Measurements from ENCODE around the gene CMC2.

The CMC2 gene

GRCh38 chr16:80972611-80973010, 34.1 kb downstream of the CMC2 start:
- DNase-seq (ENCODE audit: low spot score), result no peak

DNA sequence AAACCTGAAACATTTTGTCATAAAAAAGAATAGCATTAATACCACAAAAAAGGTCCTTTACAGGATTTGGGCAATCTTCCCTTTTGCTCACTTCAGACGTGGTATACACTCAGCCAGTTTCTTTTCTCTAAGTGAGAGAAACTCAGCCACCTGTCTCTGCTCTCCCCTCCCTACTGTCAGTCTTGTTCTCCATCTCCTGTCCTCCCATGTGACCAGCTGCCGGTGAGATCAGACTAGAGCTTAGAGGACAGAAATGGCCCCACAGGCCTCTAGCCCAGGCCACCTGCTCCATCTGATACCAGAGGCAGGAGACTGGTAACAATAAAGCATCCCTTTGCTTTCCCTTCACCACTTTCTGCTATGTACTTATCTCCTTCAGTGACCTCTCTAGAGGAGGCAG, 34.9 kb downstream of the CMC2 start:
- DNase-seq (ENCODE audit: low spot score), result no peak

- no peak for DNase-seq (ENCODE audit: low spot score)
Observed at GRCh38 chr16:80969114-80969484, 37.6 kb downstream of the CMC2 start.

DNA sequence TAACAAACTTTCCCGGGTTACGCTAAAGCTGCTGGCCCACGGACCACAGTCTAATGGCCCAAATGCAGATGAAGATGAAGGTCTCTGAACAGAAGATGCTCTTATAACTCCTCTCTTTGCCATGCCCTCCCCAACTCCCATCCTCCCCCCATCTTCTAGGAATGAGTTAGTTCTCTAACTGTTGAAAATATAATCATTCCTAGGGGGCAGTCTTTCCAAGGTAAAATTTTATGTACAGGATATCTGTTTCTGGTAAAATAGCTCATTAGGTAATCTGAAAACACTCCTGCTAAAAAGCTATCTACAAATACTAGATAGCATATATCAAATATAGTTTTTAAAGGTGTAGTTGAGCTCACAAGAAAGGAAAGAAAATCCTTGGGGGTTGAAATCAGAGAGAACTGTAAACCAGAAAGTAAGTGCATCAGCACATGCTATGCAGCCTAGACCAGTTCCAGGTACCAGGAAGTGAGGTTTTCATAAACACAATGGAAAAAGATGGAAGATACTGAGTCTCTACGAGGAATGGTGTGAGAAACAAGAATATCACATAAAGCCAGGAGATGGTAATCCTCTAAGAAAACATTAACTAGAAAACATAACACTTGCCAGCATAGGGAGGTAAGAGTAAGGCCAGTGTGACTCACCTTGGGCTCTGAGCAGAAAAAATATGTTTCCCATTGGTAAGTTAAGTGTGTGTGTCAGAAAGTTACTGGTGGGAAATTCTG, 38.1 kb downstream of the CMC2 start:
- no peak for DNase-seq (ENCODE audit: low spot score)

DNA sequence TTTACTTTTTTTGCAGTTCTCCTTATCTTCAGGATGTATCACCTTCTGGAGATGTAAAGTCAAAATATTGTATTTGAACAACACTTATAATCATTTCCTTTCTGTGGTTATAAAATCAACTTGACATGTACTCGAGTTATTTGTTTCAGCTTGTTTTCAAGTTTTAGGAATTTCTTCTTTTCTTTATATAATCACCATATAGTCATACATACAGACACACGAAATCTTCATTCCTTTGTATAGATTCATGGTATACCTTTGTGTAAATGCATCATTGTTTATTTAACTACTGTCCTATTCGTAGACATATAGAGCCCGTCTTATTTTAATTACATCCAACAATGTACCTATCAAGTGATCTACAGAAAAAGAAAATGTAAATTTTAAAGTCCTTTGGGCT, 40.1 kb downstream of the CMC2 start:
- no peak for DNase-seq (ENCODE audit: low spot score)

DNA sequence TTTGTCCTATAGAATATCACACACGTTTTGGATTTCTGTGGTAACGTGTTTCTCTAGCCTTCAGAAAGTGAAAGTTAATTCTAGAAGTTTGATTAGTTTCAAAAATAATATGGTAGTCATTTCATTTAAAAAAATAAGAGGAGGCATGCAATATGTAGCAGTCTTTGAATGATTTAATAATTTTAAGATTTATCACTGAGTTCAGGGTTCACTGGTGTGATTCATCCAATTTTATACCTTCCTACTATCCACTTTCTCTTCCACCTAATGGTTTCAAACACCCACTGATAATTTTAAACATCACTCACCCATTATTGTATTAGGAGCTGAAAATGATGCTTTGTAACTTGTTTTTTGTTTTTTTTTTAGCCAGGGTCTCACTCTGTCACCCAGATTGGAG, 42.3 kb downstream of the CMC2 start:
- DNase-seq (ENCODE audit: low spot score), result no peak

DNA sequence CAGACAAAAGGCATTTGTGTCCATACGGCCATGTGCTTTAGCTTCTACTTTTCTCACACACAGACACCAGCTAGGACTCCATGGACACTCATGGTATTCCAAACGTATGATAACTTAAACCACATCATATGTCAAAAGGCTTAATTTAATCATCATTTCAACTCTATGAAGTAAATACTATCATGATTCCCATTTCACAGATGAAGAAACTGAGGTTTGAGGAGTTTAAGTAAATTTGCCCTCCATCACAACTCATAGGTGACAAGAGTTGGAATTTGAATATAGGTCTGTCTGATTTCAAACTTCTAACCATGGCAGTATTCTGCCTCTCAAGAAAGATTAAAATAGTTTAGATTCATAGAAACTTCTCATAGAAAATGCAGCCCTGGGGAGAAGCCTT, 43.8 kb downstream of the CMC2 start:
- no peak for DNase-seq (ENCODE audit: low spot score)

GRCh38 chr16:80958284-80958683, 48.4 kb downstream of the CMC2 start:
- DNase-seq (ENCODE audit: low spot score), result no peak

DNA sequence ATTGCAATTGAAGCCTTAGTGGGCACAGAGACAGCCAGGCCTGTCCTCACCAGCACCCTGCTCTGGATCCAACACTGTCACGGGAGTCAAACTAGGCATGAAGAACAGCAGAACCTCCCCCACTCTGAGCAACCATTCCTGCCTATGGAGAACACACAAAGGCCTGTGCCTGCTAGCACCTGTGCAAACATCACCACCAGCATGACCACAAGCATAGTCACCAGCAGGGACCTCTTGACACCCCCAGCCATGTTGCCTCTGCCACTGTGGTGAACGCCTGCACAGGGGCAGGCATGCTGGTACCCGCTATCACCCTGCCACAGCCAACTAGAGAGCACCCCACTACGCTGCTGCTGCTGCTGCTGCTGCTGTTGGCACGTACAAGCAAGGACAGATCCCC, 51.7 kb downstream of the CMC2 start:
- DNase-seq (ENCODE audit: low spot score), result no peak

GRCh38 chr16:80948886-80949493, 57.7 kb downstream of the CMC2 start:
- DNase-seq (ENCODE audit: low spot score), result peak; percentile 47

- DNase-seq (ENCODE audit: low spot score), result no peak
Observed at GRCh38 chr16:80947708-80948625, 58.7 kb downstream of the CMC2 start.

DNA sequence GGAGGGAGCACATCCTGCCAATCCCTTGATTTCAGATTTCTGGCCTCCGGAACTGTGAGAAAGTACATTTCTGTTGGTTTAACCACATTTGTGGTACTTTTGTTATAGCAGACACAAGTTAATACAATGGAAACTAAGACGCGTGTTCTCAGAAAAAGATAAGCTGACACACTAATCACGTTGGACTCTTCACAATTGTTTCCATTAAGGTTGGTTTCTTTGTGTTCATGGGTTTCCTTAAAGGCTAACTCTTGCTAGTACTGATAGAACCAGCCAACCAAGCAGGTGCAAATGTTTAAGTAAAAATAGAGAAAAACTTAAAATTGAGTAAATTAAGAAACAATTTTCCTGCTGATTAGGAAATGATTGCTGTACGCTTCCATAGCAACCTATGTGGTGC, 59.4 kb downstream of the CMC2 start:
- no peak for DNase-seq (ENCODE audit: low spot score)

DNA sequence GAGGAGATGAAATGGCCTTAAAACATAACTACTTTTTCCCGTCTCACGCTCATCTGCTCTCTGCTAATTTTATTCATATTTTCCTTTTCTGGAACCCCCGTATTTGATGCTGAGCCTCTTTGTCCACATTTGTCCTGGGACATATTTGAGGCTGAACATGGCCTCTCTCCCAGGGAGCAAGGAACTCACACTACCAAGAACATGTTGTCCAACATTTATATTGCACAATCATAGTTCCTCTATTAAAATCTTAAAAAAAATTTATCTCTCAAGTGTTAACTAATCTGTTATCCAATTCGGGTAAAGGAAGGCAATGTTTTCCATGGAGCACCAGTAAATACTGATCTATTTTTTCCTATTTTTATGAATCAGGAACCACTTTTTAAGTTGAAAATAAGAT, 60.2 kb downstream of the CMC2 start:
- DNase-seq (ENCODE audit: low spot score), result no peak

GRCh38 chr16:80940069-80940856, 66.4 kb downstream of the CMC2 start:
- DNase-seq (ENCODE audit: low spot score), result no peak

DNA sequence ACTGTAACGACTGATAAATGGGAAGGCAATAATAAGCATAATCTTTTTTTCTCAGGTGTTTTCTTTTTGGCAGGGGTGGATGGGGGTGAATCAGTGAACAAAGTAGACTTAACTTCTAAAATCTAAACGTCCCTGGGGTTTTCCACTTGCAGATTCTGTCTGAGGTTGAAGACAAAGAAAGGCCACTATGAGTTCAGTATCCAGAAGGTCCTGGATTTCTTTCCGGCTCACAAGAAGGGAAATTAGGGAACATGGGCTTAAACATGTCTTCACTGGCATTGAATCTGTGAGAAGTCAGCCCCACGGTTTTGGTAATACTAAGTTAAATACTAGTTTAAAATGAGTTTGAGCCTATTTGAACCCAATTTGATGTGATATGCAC, 67.8 kb downstream of the CMC2 start:
- DNase-seq (ENCODE audit: low spot score), result no peak

- DNase-seq (ENCODE audit: low spot score), result no peak
Observed at GRCh38 chr16:80938004-80938878, 68.4 kb downstream of the CMC2 start.

- DNase-seq (ENCODE audit: low spot score), result no peak
Observed at GRCh38 chr16:80936410-80936809, 70.3 kb downstream of the CMC2 start.

GRCh38 chr16:80935691-80936090, 71.0 kb downstream of the CMC2 start:
- no peak for DNase-seq (ENCODE audit: low spot score)

GRCh38 chr16:80932708-80933095, 74.0 kb downstream of the CMC2 start:
- no peak for DNase-seq (ENCODE audit: low spot score)

DNA sequence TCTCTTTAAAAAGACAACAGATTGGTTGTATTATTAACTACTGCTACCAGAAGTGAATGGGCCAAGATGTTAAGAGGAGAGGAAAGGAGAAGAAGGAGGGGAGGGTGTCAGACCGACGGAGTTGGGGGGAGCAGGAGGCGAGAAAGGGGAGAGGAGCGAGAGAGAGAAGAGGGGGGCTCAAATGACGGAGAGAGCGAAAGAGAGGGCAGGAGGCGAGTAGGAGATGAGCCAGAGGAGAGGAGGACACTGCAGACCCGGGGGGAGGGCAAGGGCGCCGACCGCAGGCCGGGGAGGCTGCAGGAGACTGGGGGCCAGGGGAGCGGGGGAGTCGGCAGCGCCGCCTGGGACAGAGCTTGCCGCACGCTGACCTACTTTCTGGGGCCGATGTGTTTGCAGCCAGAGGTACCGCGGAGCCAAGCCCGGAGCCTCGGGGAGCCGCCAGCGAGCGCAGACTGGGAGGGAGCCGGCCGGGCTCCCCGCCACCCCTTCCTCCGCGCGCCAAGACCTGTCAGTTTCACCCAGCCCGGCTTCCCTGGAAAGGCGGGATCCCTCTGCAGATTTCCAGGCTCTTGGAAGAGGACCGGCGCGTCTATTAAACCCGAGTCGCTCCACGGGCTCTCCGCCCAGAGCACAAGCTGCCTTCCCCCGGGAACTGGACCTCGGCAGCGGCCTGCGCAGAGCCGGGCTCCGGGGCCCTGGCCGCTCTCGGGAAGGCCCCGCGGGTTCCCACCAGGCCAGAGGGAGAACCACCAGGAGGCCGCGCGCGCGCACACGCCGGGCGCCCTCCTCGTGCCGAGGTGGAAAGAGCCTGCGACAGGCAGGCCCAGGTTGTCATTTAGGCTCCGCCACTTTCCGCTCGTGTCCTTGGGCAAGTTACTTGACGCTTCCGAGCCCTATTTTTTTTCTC, 74.6 kb downstream of the CMC2 start:
- DNase-seq (ENCODE audit: low spot score), result no peak
